ENCODE results near the gene SMURF1.
"Not testable (repeated sequence)": the region's sequence is repeated elsewhere in the genome, so short reads cannot be mapped to it uniquely, and the experiment has no call there.

SMURF1 gene

DNA sequence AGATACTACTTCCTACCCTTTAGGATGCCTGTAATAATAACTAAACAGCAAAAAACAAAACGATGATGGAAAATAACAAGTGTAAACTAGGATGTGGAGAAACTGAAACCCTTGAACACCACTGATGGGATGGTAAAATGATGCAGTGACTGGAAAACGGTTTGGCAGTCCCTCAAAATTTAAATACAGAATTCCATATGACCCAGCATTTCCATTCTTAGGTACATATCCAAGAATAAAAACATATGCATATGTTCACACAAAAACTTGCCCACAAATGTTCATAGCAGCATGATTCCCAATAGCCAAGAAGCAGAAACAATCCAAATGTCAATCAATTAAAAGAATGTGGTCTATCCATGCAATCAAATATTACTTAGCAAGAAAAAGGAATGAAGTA lies 25.8 kb downstream of the SMURF1 start:
- no peak for DNase-seq

DNA sequence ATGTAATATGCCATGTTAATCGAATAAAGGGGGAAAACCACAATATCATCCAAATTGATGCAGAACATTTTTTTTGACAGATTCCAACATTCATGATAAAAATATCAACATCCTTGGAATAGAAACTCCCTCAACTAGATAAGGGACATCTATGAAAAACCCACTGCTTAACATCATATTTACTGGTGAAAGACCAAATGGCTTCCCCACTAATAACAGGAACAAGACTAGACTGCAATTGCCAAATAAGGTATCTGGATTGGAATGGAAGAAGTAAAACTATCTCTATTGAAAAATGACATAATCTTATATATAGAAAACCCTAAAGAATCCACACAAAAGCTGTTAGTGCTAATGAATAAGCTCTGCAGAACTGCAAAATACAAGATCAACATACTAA lies 27.8 kb downstream of the SMURF1 start:
- DNase-seq: no peak

DNA sequence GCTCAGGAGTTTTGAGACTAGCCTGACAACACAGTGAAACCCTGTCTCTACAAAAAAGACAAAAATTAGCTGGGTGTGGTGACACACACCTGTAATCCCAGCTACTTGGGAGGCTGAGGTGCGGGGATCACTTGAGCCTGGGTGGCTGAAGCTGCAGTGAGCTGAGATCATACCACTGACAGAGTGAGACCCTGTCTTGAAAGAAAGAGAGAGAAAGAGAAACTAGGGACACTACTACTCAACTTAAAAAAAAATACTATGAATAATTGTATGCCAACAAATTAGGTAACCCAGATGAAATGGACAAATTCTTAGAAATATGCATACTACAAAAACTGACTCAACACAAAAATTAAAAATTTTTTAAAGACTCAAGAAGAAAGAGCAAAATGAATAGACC lies 28.5 kb downstream of the SMURF1 start:
- DNase-seq: no peak

DNA sequence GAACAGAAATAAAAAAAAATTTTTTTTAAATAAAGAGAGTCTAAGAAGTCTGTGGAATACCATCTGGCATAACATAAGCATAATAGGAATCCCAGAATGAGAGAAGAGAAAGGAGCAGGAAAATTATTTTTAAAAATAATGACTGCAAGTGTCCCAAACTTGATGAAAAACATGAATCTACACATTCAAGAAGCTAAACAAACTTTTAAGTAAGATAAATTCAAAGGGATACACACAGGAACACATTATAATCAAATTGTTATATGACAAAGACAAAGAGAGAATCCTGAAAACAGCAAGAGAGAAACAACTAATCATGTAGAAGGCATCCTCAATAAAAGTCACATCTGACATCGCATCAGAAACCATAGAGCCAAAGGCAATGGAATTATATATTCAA lies 30.9 kb downstream of the SMURF1 start:
- DNase-seq: no peak

DNA sequence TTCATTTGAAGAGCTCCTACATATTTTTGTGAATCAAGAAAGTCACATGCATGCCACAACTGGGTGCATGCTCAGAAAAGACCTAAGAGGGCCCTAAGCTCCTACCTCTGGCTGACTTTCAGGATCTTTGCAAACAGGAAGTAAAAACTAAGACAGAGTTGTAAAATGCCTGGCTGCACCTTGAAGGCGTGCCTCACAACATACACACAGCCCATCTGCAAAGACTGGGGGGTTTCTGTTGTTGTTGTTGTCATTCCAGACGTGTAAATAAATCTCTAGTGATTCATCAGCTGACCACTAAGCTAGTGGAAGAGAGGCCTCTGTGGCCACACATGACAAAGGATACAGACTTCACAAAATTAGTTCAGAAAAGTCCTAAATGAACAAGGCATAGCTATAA lies 31.8 kb downstream of the SMURF1 start:
- DNase-seq: peak; percentile 77

DNA sequence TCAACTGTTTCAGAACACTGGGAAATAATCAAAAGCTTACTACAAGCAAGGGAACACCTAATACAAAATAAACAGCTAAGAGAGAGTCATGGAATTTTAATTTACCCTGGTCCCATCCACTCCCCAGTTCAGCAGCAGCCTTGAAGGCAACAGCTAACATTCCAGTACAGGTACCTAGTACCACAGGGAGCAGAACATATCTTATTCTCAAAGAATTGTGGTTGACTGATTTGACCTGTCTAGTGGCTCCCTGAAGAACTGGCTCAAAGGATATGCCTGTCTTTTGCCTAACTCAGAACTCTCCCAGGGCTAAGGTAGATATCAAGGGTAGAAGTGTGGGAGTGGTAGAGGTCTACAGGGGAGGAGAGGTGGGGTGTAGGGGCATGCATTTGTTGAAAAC lies 32.3 kb downstream of the SMURF1 start:
- DNase-seq: no peak

DNA sequence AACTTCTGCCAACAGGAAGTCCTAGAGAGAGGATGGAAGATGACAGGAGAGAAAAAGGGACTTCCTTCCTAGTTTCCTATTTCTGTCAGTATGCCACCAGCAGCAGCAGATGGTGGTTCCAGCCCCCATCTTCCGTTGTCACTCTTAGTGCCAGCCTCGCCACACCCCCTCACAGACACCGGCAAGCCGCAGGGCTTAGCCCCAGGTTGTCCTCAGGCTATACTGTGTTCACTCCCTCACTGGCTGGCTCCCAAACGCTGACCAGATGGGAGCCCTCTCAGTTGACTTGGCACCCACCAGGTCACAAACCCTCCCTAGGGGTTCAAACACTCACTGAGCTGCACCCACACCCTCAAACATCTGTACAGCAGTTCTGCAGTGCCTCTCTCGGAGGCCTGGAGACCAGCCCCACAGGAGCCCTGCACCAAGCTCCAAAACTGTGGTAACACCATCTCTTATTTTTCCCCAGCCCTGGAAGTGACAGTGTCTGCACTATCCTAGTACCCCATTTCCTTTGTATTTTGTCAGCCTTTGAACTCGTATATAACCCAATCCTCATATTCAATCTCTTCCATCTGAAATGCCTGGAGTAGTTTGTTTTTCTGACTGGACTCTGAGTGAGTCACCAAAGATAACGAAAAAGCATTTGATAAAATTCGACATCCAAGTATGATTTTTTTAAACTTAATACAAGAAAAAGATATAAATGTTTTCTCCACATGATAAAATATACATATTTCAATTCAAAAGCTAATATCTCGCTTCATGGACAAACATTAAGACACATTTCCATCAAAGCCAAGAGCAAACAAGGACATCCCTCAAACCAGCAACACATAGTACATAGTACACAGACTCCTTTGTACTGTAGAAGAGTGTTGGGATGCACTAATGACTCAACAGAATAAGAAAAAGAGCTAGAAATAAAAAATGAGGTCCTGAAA lies 34.5 kb downstream of the SMURF1 start:
- DNase-seq: no peak

DNA sequence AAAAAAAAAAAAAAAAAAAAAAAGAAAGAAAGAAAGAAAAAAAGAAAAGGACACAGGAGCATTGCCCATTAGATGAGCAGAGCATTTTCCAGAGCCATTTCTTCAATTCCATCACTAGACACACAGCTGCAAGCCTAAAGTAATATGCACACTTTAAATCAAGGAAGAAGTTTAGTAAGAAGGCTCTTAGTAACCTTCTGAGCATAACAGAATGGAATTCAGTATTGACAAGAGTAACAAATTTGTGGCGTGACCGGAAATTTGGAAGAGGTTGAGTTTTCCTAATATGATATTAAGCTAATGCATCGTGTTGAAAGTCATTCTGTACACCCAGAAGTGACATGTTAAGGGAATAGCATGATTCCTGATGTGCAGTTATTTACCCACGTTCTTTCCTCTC lies 35.3 kb downstream of the SMURF1 start:
- no peak for DNase-seq

DNA sequence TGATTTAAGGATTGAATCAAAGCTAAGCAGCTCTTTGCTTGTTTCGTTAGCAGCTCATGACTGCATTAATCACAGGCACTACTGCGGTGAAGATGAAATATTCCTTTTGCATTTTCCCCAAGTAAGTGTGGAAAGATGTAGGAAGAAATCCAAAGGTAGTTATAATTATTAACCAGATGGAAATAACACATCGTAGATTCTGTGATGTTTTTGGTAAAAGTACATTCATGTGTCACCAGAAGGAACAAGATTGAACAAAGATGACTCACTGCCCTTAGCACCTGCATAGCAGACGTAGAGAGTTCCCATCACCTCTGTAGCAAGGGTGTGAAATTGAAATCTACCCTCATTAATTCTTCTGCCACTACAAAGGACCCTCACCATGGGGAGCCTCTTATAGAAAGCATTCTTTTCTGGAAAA lies 37.1 kb downstream of the SMURF1 start:
- DNase-seq: no peak

DNA sequence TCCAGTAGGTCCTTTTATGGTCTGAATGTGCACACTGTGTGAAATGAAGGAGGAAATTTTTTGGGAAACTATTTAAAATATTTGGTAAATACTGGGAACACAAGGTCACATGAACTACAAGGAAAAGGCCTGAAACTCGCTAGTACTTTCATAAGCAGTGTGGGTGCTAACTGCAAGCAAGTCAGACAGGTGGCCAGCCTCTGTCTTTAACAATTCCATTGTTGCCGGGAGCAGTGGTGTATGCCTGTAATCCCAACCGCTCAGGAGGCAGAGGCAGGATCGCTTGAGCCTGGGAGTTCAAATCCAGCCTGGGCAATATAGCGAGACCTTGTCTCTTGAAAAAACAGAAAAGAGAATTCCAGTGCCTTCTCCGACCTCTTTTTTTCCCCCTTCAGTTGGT lies 37.5 kb downstream of the SMURF1 start:
- DNase-seq: no peak

DNA sequence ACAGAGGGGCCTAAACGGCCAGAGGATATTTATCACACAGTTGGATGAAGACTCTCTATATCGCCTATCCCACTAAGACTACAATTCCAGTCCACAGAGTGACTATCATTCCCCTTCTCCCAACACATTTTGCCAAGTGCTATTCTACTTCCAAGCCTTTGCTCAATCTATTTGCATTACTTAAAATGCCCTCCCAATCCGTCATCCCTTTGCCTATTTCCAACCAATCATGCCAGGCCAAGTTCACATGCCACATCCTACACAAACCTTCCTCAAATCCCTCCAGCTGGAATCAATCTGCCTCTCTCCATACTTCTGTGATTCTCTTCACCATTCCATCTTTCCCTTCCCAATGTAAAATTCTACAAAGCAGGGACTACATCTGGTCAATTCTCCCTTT lies 38.2 kb downstream of the SMURF1 start:
- DNase-seq: no peak

DNA sequence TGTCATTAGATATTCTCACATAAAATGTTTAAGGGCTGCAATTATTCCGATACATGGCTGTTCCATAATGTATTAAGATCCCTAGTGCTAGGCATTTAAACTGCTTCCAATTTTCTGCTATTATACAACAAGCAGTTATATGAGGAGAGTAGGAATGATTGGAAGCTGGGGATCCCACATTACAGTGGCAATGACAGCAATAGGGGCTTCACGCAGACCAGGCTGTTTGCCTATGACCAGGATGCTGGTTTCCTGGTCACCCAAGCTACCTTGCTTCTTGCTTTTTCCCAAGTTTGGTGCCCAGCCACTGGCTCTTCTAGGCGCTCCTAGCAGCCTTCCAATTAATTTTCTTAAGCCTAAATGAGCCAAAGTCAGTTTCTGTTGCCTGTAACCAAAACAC lies 39.3 kb downstream of the SMURF1 start:
- DNase-seq: no peak

DNA sequence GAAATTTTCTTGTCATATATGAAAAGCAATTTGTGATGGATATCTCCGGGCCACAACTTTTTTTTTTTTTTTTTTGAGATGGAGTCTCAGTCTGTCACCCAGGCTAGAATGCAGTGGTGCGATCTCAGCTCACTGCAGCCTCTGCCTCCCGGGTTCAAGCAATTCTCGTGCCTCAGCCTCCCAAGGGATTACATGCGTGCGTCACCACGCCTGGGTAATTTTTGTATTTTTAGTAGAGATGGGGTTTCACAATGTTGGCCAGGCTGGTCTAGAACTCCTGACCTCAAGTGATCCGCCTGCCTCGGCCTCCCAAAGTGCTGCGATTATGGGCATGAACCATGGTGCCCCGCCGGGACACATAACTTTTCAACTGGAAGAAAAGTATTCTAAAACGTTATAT lies 40.1 kb downstream of the SMURF1 start:
- DNase-seq: not testable (repeated sequence)

DNA sequence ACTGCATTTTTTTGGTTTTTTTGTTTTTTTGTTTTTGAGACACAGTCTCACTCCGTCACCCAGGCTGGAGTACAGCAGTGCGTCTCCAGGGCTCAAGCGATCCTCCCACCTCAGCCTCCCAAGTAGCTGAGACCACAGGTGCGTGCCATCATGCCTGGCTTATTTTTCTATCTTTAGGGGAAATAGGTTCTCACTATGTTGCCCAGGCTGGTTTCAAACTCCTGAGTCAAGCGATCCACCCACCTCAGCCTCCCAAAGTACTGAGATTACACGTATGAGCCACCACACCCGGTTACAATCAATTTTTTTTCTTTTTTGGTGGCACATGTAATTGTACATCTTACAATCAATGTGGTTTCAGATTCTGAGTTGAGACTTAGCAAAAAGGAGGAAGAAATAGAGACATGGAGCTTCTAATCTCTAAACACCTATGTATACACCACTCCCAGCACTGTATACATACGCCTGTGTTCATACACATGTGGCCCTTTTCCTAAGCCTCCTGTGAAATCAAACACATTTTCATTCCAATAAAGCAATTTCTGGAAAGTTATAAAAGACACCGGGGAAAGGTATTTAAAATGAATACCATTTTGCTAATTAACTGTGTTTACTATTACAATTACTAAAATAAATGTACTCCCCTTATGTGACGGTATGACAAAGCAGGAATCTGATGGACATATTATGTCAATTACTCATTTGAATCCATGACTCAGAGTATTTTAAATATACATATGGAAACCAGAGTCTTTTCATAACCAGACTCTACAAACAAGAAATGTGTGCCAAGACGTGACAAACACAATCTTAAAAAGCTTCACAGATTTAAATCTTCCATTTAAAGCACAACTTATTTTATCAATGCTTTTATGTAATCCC lies 40.9 kb downstream of the SMURF1 start:
- DNase-seq: no peak

DNA sequence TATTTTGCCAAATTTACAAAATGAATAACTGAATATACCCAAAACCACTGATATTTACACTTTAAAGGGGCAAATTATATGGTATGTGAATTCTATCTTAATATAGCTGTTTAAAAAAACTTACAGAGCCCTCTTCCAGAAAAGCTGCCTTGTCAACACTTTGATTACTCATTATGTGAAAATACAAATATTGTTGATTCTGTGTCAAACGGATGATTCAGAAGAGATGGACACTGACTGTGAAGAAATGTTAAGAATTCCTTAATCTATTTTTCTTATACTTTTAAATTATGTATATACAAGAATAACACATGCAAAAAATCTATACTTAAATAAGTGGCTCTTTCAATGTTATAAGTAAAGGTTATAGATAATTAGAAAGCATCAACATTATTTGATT lies 41.5 kb downstream of the SMURF1 start:
- no peak for DNase-seq

DNA sequence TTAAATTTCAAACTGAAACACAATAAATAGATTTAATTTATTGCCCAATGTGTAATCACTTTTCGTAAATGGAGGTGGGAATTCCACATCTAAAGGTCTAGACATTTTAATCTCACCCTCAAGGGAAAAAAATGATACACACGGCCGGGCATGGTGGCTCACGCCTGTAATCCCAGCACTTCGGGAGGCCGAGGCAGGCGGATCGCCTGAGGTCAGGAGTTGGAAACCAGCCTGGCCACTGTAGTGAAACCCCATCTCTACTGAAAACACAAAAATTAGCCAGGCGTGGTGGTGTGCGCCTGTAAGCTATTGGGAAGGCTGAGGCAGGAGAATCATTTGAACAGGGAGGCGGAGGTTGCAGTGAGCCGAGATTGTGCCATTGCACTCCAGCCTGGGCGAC lies 42.4 kb downstream of the SMURF1 start:
- not testable (repeated sequence) for DNase-seq

DNA sequence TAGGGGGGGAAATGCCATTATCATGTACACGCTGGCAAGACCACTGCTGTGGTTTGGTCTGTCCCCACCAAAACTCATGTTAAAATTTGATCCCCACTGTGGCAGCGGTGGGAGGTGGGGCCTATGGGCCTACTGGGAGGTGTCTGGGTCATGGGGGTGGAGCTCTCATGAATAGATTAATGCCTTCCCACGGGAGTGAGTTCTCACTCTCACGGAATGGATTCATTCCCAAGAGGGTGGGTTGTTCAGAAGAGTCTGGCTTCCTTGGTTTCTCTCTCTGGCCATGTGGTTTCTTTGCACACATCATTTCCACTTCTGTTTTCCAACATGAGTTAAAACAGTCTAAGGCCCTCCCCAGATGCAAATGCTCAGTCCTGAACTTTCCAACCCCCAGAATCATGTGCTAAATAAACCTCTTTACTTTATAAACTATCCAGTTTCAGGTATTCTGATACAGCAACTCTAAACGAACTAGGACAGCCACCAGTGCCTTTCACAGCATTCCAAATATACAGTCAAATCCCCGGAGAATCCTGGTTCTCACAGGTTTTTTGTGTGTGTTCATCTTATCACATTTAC lies 44.3 kb downstream of the SMURF1 start:
- DNase-seq: peak; percentile 59

DNA sequence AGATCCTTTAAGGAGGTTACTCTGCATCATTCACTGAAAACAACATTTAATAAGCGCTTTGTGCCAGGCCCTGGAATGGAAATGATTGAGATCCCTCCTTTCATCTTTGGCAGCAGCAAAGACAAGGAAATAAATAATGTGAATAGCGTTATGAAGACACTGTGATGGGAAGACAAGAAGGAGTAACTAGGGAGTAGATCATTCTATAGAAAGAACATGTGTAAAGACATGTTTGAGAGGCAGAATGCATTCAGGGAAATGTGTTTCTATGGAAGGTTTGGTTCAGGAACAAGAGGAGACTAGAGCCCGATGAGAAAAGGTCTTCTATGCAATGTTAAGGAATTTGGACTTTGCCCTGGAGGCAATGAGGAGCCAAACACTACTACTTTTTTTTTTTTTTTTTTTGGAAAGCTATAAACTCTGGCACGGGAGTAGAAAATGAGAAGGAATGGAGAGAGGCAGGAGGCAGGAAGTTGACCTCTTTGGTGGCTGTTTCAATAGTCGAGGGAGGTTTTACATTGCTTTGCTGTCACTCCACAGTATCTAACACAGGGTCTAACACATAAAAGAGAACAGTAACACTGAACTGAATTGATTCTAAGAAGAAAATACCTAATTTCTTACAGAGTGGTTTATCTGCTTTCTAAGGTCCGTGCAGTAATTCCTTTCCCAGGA lies 44.9 kb downstream of the SMURF1 start:
- DNase-seq: peak; percentile 56

DNA sequence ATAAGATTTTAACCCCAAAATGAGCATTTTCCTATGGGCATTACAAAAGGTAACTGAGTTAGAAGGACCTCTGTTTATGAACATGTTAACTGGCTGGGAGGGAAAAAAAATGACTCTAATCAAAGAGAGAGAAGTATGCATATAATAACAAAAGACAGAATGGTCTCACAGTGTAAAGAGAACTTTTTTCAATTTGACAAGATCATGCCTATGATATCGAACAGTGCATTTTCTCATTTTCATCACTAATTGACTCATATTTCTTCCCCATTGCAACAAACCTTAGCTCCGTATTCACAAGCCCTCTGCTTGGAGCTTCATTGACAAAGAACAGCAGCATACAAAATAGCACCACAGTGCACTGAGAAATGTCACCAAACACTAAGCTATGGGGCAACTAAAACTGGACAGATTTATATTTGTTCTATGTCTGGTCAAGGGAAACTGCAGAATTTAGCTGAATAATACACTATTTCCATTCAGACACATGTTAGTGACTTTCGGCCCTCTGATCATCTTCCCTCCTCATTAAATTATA lies 45.6 kb downstream of the SMURF1 start:
- no peak for DNase-seq

DNA sequence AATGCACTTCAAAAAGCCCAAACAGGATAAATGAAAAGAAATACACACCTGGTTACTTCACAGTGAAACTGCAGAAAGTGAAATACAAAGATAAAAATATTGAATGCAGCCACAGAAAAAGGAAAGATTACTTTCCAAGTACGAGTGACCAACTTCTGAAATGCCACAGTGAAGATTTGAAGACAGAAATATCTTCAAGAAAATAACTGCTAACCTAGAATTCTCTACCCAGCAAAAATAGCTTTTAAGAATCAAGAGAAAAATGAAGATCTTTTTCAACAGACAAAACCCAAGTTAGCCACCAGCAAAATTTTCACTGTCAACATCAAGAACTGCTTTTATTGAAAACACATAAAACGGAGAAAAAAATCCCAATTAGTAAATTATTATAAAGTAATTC lies 46.2 kb downstream of the SMURF1 start:
- no peak for DNase-seq

DNA sequence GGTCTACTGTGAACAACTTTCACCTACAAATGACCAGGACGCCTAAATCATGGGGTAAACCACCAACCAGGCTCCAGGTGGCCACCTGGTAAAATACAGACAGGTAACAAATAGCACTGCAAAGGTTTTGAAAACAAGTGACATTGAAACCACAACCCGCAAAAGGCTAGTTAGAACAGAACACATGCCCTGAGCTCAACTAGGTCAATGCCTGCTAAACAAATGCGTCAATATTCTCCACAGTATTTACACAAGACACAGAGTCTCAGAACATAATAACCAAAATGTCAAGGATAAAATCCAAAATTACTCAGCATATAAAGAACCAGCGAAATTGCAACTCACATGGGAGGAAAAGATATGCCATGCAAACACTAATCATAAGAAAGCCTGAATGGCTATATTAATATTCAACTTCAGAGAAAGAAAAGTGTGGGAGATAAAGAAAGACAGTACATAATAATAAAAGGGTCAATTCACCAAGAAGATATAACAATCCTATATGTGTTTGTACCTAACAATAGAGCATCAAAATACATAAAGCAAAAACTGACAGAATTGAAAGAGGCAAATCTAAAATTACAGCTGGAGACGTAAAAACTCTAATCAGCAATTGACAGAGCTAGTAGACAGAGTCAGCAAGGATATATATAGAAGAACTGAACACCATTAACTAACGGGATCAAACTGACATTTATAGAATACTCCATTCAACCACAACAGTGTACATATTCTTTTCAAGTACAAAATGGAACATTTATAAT lies 47.6 kb downstream of the SMURF1 start:
- DNase-seq: no peak

DNA sequence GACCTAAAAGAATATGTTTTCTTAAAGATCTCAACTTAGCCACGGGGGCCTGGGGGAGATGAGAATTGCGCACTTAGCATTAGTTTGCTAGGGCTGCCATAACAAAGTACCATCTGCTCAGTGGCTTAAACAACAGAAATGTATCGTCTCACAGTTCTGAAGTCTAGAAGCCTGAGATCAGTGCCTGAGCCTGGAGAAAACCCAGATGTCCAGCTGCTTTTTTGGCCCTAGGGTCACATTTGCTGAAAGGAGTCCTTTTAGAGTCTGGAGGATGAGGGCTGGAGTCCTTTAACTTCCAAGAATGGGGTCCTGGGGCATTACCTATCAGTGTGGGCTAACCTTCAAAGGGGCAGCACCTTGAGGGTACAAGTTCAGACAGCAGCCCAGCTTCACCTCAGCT lies 48.2 kb downstream of the SMURF1 start:
- no peak for DNase-seq

All from islet precursor cell (in vitro differentiated cells).